GM18519 (cell line): ENCODE results near the gene KRT80.
"Not testable (repeated sequence)": the region's sequence is repeated elsewhere in the genome, so short reads cannot be mapped to it uniquely, and the experiment has no call there.

Experiments
- ATAC-seq: cut with Tn5 transposase; IDR thresholded peaks from one replicate; pipeline ENCODE4 v1.9.1; 2021; ENCODE audit warnings: mild to moderate bottlenecking, moderate library complexity; ENCODE audit not compliant: unreplicated experiment, low FRiP score

Gene KRT80

GRCh38 chr12:52191841-52192791 lies at the start of gene KRT80:
Gene KRT80 (minus strand): TSS chr12:52192014. CDS start chr12:52191902, 112 bp downstream.
- ATAC-seq: no peak

- no peak for ATAC-seq
Measured at GRCh38 chr12:52241205-52241842, 49.5 kb upstream of the KRT80 start.

- ATAC-seq: not testable (repeated sequence)
Measured at GRCh38 chr12:52240247-52240646, 48.4 kb upstream of the KRT80 start.

GRCh38 chr12:52239767-52240166 lies 48.0 kb upstream of the KRT80 start:
- ATAC-seq: no peak

GRCh38 chr12:52238916-52239646 lies 47.3 kb upstream of the KRT80 start:
- ATAC-seq: no peak

GRCh38 chr12:52238207-52238840 lies 46.5 kb upstream of the KRT80 start:
- ATAC-seq: no peak

- no peak for ATAC-seq
Measured at GRCh38 chr12:52236386-52237050, 44.7 kb upstream of the KRT80 start.

GRCh38 chr12:52235822-52236361 lies 44.1 kb upstream of the KRT80 start:
- no peak for ATAC-seq

- ATAC-seq: no peak
Measured at GRCh38 chr12:52235001-52235764, 43.4 kb upstream of the KRT80 start.

GRCh38 chr12:52234223-52234810 lies 42.5 kb upstream of the KRT80 start:
- ATAC-seq: no peak

GRCh38 chr12:52233462-52234207 lies 41.8 kb upstream of the KRT80 start:
- no peak for ATAC-seq

- no peak for ATAC-seq
Measured at GRCh38 chr12:52232674-52233461, 41.1 kb upstream of the KRT80 start, which contains the start of gene KRT7. Gene KRT7 (plus strand): TSS chr12:52233243. CDS start chr12:52233297, 54 bp downstream.

GRCh38 chr12:52232203-52232673 lies 40.4 kb upstream of the KRT80 start:
- no peak for ATAC-seq

- no peak for ATAC-seq
Measured at GRCh38 chr12:52231305-52232202, 39.7 kb upstream of the KRT80 start.

- no peak for ATAC-seq
Measured at GRCh38 chr12:52230364-52231281, 38.8 kb upstream of the KRT80 start.
